GM12801 (cell line): Measurements from ENCODE around the gene CDK5RAP1.

Experiments
- CTCF ChIP-seq: IDR thresholded peaks from one replicate; pipeline ENCODE4 v1.5.1; 2011; ENCODE audit warnings: control low read depth; ENCODE audit not compliant: insufficient read length; ENCODE audit errors: extremely low read depth

CDK5RAP1 gene

GRCh38 chr20:33333616-33334015 lies 67.7 kb downstream of the CDK5RAP1 start:
- TF ChIP-seq CTCF = no peak

- no peak for TF ChIP-seq CTCF
These were observed 68.3 kb downstream of the CDK5RAP1 start for GRCh38 chr20:33332905-33333456.

GRCh38 chr20:33328157-33329137 lies 72.9 kb downstream of the CDK5RAP1 start:
- TF ChIP-seq CTCF = no peak

GRCh38 chr20:33325350-33325749 lies 76.0 kb downstream of the CDK5RAP1 start:
- TF ChIP-seq CTCF = no peak

- no peak for TF ChIP-seq CTCF
These were observed 78.1 kb downstream of the CDK5RAP1 start for GRCh38 chr20:33323236-33323635.

- TF ChIP-seq CTCF = no peak
These were observed 78.9 kb downstream of the CDK5RAP1 start for GRCh38 chr20:33322456-33322855.

GRCh38 chr20:33320006-33320405 lies 81.3 kb downstream of the CDK5RAP1 start:
- TF ChIP-seq CTCF = no peak
